SK-N-SH treated with all-trans-retinoic acid at 6 μM for 48 hours (cell line): ENCODE measurements around the gene WNK1.

ENCODE experiments used
- ATAC-seq: fragments of 200-7000 bp; cut with Tn5 transposase; 3 replicates; pipeline ENCODE4 v1.9.1; 2020; ENCODE audit warnings: mild to moderate bottlenecking, moderate library complexity
- ARNTL ChIP-seq: fragments of 450-650 bp; formaldehyde crosslinking; IDR thresholded peaks from 2 replicates; pipeline ENCODE4 v1.5.0; 2020; ENCODE audit warnings: low read depth, mild to moderate bottlenecking, moderate library complexity, borderline replicate concordance
- BACH2 ChIP-seq: fragments of 250-450 bp; sonication (Bioruptor Pico); IDR thresholded peaks from 2 replicates; pipeline ENCODE4 v1.9.0; 2021; ENCODE audit warnings: mild to moderate bottlenecking, borderline replicate concordance
- CSDC2 ChIP-seq: fragments of 250-450 bp; sonication (Bioruptor Pico); IDR thresholded peaks from 2 replicates; pipeline ENCODE4 v1.5.0; 2020; ENCODE audit warnings: mild to moderate bottlenecking, moderate library complexity
- CSRNP3 ChIP-seq: fragments of 250-450 bp; sonication (Bioruptor Pico); IDR thresholded peaks from 2 replicates; pipeline ENCODE4 v1.5.1; 2021; ENCODE audit warnings: mild to moderate bottlenecking, moderate library complexity
- ESRRG ChIP-seq: fragments of 250-450 bp; sonication (Bioruptor Pico); IDR thresholded peaks from 2 replicates; pipeline ENCODE4 v1.6.1; 2021; ENCODE audit warnings: mild to moderate bottlenecking
- GLIS3 ChIP-seq: fragments of 250-450 bp; sonication (Bioruptor Pico); IDR thresholded peaks from 2 replicates; pipeline ENCODE4 v1.5.0; 2020; ENCODE audit warnings: mild to moderate bottlenecking, moderate library complexity
- ISL1 ChIP-seq: fragments of 250-450 bp; sonication (Bioruptor Pico); IDR thresholded peaks from 2 replicates; pipeline ENCODE4 v2.1.2; 2022; ENCODE audit warnings: mild to moderate bottlenecking, moderate library complexity
- POU6F1 ChIP-seq: fragments of 250-450 bp; sonication (Bioruptor Pico); IDR thresholded peaks from 2 replicates; pipeline ENCODE4 v1.8.0; 2021; ENCODE audit warnings: low read depth, mild to moderate bottlenecking, moderate library complexity, borderline replicate concordance
- PPARA ChIP-seq: fragments of 250-450 bp; sonication (Bioruptor Pico); IDR thresholded peaks from 2 replicates; pipeline ENCODE4 v1.5.0; 2020; ENCODE audit warnings: mild to moderate bottlenecking, borderline replicate concordance
- RARB ChIP-seq: fragments of 250-450 bp; sonication (Bioruptor Pico); IDR thresholded peaks from 2 replicates; pipeline ENCODE4 v1.8.0; 2021; ENCODE audit warnings: mild to moderate bottlenecking, moderate library complexity
- SNAI2 ChIP-seq: fragments of 250-450 bp; sonication (Bioruptor Pico); IDR thresholded peaks from 2 replicates; pipeline ENCODE4 v1.5.0; 2020; ENCODE audit warnings: mild to moderate bottlenecking, moderate library complexity
- TCF4 ChIP-seq: fragments of 250-450 bp; sonication (Bioruptor Pico); IDR thresholded peaks from 2 replicates; pipeline ENCODE4 v1.8.0; 2021; ENCODE audit warnings: mild to moderate bottlenecking, moderate library complexity, borderline replicate concordance
- TOX ChIP-seq: fragments of 250-450 bp; sonication (Bioruptor Pico); IDR thresholded peaks from 2 replicates; pipeline ENCODE4 v1.8.0; 2021; ENCODE audit warnings: mild to moderate bottlenecking, moderate library complexity, borderline replicate concordance
- TSHZ2 ChIP-seq: fragments of 250-450 bp; sonication (Bioruptor Pico); IDR thresholded peaks from 2 replicates; pipeline ENCODE4 v1.5.0; 2020; ENCODE audit warnings: mild to moderate bottlenecking, moderate library complexity
- ZC3H10 ChIP-seq: fragments of 250-450 bp; sonication (Bioruptor Pico); IDR thresholded peaks from 2 replicates; pipeline ENCODE4 v1.5.1; 2021; ENCODE audit warnings: mild to moderate bottlenecking, moderate library complexity
- ZFP30 ChIP-seq: fragments of 450-650 bp; formaldehyde crosslinking; IDR thresholded peaks from 2 replicates; pipeline ENCODE4 v1.5.0; 2022; ENCODE audit warnings: mild to moderate bottlenecking, moderate library complexity
- ZNF565 ChIP-seq: fragments of 450-650 bp; formaldehyde crosslinking; conservative IDR thresholded peaks from 2 replicates; pipeline ENCODE4 v1.5.0; 2020; ENCODE audit warnings: low read depth, mild to moderate bottlenecking, moderate library complexity
- ZNF8 ChIP-seq: fragments of 450-650 bp; formaldehyde crosslinking; IDR thresholded peaks from 2 replicates; pipeline ENCODE4 v1.5.0; 2020; ENCODE audit warnings: mild to moderate bottlenecking, moderate library complexity
- TF ChIP-seq, protein P1 (sequence below): fragments of 250-450 bp; sonication (Bioruptor Pico); IDR thresholded peaks from 2 replicates; pipeline ENCODE4 v1.8.0; 2020; ENCODE audit warnings: mild to moderate bottlenecking, moderate library complexity, borderline replicate concordance

WNK1 gene

GRCh38 chr12:817941-818600 lies 65.7 kb downstream of the WNK1 start:
- TF ChIP-seq SNAI2 (CRISPR knock-in tag) (no peak), TOX (CRISPR knock-in tag) (no peak), ZC3H10 (CRISPR knock-in tag) (no peak), ESRRG (CRISPR knock-in tag) (no peak), ARNTL (CRISPR knock-in tag) (no peak), CSRNP3 (CRISPR knock-in tag) (no peak), ZNF565 (no peak)
- ATAC-seq = no peak

GRCh38 chr12:818733-819132 lies 66.4 kb downstream of the WNK1 start:
- TF ChIP-seq BACH2 (CRISPR knock-in tag) (no peak), TOX (CRISPR knock-in tag) (no peak), CSDC2 (CRISPR knock-in tag) (no peak), ESRRG (CRISPR knock-in tag) (no peak), CSRNP3 (CRISPR knock-in tag) (no peak), ISL1 (CRISPR knock-in tag) (no peak), POU6F1 (CRISPR knock-in tag) (no peak), ZC3H10 (CRISPR knock-in tag) (no peak), ZNF8 (CRISPR knock-in tag) (no peak), TSHZ2 (CRISPR knock-in tag) (no peak), RARB (no peak), ARNTL (CRISPR knock-in tag) (no peak), GLIS3 (CRISPR knock-in tag) (no peak)
- TF ChIP-seq, protein P1, sequence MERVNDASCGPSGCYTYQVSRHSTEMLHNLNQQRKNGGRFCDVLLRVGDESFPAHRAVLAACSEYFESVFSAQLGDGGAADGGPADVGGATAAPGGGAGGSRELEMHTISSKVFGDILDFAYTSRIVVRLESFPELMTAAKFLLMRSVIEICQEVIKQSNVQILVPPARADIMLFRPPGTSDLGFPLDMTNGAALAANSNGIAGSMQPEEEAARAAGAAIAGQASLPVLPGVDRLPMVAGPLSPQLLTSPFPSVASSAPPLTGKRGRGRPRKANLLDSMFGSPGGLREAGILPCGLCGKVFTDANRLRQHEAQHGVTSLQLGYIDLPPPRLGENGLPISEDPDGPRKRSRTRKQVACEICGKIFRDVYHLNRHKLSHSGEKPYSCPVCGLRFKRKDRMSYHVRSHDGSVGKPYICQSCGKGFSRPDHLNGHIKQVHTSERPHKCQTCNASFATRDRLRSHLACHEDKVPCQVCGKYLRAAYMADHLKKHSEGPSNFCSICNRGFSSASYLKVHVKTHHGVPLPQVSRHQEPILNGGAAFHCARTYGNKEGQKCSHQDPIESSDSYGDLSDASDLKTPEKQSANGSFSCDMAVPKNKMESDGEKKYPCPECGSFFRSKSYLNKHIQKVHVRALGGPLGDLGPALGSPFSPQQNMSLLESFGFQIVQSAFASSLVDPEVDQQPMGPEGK (CRISPR knock-in tag) = no peak
- no peak for ATAC-seq

DNA sequence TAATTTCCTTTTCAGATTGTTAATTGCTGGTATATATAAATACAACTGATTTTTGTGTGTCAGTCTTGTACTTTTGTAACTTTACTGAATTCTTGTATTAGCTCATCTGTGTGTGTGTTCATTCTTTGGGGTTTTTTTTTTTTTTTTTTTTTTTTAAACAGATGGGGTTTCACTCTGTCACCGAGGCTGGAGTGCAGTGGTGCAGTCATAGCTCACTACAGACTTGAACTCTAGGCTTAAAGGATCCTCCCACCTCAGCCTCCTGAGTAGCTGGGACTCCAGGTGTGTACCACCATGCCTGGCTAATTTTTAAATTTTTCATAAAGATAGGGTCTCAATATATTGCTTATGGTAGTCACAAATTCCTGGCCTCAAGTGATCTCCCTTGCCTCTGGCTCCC lies 68.0 kb downstream of the WNK1 start:
- no peak for TF ChIP-seq ZNF8 (CRISPR knock-in tag)
- TF ChIP-seq TOX (CRISPR knock-in tag) = no peak
- ATAC-seq = no peak

- ATAC-seq = no peak
- TF ChIP-seq ZC3H10 (CRISPR knock-in tag) = no peak
- TF ChIP-seq ZFP30 (CRISPR knock-in tag) = no peak
- TF ChIP-seq TCF4 (CRISPR knock-in tag) = no peak
- no peak for TF ChIP-seq RARB
- no peak for TF ChIP-seq POU6F1 (CRISPR knock-in tag)
- no peak for TF ChIP-seq CSDC2 (CRISPR knock-in tag)
- no peak for TF ChIP-seq PPARA (CRISPR knock-in tag)
- TF ChIP-seq ZNF8 (CRISPR knock-in tag) = no peak
Measured at GRCh38 chr12:823028-823698, 70.8 kb downstream of the WNK1 start.
